Ramos (cell line): Measurements from ENCODE around the gene NETO2.

ENCODE experiments used
- in situ Hi-C: fragments of 300-500 bp; cut with MboI; formaldehyde crosslinking; loops from one replicate; pipeline ENCODE4 v1.14.3; 2022; ENCODE audit warnings: low sequenced_read_pairs; ENCODE audit not compliant: unreplicated experiment

NETO2 gene

GRCh38 chr16:47052666-47053640, 90.8 kb downstream of the NETO2 start:
- in situ Hi-C loops: no loop called here

DNA sequence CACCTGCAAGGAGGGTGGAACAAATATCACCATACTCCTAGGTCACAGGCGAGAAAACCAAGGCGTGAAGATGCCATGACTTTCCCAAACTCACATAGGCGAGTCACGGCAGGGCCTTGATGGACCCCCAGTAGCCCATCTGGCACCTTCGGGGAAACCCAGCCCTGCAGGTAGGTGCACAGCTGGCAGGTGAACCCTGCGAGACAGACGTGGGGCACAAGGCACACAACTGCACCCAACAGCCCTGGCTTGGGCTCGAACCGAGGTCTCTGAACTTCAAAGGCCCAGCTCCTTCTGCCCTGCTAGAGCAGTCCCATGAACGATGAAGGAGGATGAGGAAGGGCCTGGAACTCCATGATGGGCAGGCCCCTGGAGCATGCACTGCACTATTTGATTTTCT, 92.7 kb downstream of the NETO2 start:
- in situ Hi-C loops: no loop called here

DNA sequence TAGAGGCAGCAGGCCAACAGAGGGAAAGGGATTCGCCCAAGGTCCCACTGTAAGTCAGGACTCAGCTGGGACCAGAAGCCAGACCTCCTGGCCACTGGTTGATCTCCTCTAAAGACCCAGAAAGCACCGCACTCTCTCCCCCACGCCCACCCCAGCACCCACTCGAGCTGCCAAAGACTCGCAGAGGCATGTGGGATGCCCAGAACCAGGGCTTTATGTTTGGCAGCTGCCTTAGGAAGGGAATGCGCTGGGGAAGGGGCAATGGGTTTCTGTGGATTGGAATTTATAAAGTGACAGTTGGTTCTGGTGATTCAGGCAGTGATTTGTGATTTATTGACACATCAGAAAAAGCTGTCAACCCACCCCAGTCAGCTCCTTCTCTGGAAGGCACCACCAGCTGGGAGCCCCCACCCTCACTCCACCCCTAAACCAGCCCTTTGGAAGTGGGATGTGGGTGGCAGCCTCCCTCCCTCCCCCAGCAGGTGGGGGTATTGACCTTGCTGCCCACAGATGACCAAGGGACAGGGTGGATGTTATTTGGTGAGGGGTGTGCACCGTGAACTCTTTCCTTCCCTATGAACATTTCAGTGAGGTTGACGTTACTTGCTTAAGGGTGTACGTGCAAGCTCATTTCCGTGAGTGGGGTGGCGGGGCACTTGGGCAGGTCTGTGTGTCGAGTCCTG, 93.7 kb downstream of the NETO2 start:
- in situ Hi-C loops: no loop called here

DNA sequence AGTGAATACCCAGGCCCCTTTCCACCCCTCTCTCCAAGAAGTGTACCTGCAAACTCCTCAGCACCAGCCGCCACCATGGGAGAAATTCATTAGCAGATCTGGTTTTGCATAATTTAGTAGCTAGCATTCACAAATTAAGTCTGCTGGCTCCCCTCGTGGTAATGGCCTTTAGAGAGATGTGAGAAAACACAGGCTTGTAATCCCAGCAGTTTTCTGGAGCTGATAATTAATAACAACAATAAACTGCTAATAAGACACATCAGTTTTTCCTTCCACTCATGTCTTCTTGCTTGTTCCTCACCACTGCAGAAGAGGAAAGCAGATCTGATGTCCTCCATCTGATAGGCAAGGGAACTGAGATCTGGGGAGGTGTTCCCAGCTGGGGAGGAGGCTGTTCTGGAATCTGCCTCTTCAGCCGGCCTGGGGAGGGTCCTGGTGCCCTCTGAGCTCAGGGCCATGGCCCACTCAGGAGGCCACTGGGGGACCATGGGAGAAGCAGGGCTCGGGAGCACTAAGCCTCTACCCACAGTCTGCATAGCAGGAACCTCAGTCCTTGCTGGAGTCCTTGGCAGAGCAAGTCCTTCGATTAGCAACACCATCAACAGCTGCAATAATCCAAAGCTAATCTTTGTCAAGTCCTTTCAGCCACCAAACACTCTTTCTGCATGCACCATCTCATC, 96.1 kb downstream of the NETO2 start:
- in situ Hi-C loops: no loop called here

- in situ Hi-C loops: no loop called here
These were observed 96.8 kb downstream of the NETO2 start for GRCh38 chr16:47046726-47047523.

GRCh38 chr16:47045459-47045858, 98.3 kb downstream of the NETO2 start:
- in situ Hi-C loops: no loop called here

- in situ Hi-C loops: no loop called here
These were observed 98.7 kb downstream of the NETO2 start for GRCh38 chr16:47045023-47045422.

DNA sequence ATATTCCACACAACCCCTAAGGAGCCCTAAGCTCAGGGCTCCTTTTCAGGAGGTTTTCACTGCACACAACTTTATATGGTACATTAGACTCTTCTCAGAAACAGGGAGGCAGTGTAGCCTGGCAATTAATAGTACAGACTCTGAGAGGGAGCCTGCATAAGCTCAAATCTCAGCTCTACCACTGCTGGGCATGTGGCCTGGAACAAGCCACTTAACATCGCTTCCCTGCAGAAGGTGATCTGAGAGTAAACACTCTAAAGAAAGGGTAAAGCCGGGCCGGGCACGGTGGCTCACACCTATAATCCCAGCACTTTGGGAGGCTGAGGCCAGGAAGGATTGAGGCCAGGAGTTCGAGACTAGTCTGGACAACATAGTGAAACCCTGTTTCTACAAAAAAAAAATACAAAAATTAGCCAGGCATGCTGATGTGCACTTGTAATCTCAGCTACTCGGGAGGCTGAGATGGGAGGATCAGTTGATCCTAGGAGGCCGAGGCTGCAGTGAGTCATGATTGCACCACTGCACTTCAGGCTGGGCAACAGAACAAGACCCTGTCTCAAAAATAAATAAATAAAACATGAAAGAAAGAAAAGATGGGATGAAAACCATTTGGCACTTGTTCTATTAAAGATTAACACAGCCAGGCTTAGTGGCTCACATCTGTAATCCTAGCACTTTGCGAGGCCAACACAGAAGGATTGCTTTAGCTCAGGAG, 99.6 kb downstream of the NETO2 start:
- in situ Hi-C loops: no loop called here

DNA sequence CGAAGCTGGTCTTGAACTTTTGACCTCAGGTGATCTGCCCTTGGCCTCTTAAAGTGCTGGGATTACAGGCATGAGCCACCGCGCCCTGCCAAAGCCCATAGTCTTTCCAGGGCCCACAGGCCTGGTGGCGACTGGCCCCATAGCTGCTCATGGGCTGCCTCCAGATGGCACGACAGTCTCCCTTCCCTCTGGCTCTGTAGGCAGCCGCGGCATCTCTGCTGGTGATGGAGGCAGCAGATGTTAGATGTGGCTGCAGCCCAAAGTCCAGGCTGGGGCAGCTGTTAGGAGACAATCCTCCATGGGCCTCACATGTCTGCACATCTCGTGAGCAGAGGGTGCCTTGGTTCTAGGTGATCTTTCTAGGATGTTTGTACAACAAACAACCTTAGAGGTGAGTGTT, 100.5 kb downstream of the NETO2 start:
- in situ Hi-C loops: no loop called here

DNA sequence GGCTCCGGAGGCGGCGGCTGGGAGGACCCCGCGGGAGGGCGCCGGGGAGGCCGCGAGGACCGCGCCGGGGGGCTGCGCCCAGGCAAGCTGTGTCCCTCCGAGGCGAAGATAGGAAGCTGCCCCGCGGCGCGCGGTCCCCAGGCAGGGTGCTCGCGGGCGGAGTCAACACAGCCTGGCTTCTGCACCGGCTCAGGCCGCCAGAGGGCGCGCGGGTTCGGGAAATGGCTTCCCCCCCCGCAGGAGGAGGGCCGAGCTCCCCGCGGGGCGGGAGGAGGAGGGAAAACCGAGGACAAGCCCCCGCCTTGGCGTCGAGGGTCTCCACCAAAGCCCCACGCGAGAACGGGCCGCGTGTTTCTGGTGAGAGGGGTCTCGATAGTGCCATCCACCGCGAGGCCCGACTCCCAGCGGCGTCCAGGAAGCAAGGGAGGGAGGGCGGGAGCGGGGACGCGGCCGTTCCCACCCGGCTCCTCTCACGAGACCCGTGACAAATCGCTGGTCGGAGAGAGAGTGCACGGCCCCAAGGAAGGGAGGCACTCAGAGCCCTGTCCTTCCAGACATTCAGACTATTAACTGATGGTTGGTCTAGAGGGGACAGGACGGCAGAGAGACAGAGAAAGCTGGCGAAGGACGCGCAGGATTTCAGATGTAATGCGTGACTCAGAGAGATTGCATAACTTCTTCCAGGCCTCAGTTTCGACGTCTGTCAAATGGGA, 105.8 kb downstream of the NETO2 start:
- in situ Hi-C loops: no loop called here

GRCh38 chr16:47037396-47037745, 106.4 kb downstream of the NETO2 start:
- in situ Hi-C loops: no loop called here

- in situ Hi-C loops: no loop called here
These were observed 107.5 kb downstream of the NETO2 start for GRCh38 chr16:47036201-47036600.

GRCh38 chr16:47035436-47035835, 108.3 kb downstream of the NETO2 start:
- in situ Hi-C loops: no loop called here

DNA sequence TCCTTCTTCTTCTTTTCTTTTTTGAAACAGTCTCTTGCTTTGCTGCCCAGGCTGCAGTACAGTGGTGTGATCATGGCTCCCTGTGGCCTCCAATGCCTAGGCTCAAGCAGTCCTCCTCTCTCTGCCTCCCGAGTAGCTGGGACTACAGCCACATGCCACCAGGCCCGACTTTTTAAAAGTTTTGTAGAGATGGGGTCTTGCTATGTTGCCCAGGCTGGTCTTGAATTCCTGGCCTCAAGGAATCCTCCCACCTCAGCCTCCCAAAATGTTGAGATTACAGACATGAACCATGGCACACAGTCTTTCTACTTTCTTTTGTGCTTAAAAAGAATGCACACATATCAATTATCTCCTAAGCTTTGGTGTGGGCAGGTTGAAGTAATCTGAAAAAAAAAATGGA, 109.3 kb downstream of the NETO2 start:
- in situ Hi-C loops: no loop called here

DNA sequence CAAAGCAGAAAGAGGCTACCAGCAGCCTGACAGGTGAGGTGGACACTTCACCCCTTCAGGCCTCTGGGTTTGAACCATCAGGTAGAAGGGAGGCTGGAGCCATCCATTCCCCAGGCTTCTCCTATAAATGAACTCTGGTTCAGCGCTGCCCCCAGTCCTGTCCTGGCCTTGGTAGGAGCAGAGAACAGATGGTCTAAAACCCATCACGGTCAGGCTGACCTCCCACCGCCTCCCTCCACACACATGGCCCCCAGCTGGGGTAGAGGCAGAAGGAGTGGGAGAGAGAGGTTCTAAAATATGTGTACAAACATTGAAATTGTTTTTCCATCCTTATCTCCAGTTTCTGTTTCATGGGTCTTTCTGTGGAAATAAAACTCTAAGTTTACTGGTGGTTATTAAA, 110.6 kb downstream of the NETO2 start:
- in situ Hi-C loops: no loop called here

DNA sequence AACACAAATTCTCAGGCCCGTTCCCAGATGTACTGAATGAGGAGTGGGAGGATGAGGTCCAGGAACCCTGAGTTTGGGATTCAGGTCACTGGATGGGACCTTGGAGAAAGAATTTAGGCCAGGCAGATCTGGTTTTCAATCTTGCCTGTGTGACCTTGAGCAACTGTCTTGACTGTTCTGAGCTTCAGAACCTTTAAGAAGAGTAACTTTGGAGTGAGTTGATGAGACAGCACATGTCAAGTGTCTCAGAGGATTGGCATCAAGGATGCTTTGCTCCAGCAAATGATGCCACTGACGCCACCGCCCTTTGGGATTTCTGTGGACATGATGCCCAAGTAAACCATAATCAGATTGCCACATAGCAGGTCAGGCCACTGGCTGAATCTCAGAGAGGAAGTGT, 114.0 kb downstream of the NETO2 start:
- in situ Hi-C loops: no loop called here

DNA sequence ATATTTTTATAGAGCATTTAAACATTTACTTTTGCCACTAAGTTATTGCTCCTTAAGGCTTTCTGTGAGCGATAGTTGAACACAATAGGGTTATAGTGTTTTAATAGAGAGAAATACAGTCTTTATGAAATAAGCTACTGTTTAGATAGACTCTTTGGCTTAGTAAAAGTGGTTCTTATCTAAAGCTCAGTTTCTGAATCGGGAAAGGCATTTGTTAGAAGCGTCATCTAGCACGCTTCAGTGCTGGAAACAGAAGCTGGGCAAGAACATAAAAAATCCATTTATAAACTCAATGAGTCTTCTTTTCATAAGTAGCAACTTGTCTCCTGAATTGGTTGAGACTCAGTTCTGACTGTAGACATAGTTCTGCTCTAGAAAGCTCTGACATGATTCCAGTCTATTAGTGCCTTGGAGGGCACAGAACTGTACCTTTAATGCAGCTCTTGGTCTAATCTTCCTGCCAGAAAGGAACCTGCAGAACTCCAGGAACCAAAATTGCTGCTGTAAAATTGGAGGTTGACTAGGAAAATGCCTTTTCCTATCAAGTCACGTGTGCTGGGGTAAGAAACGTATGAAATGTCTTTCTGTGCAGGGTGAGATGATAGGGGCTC, 114.9 kb downstream of the NETO2 start:
- in situ Hi-C loops: no loop called here
